Medulla oblongata (tissue), 1 donor: Measurements from ENCODE around the gene KRT17.
"Not testable (repeated sequence)": the region's sequence is repeated elsewhere in the genome, so short reads cannot be mapped to it uniquely, and the experiment has no call there.

Experiments used
- DNase-seq: peaks from one replicate; pipeline ENCODE4 v3.0.0-alpha.2; 2015; ENCODE audit errors: extremely low spot score

Gene KRT17

GRCh38 chr17:41620583-41621434, 3.6 kb downstream of the KRT17 start:
- DNase-seq = no peak

- DNase-seq = not testable (repeated sequence)
These were observed 4.3 kb downstream of the KRT17 start for GRCh38 chr17:41619927-41620582.

GRCh38 chr17:41619036-41619926, 5.1 kb downstream of the KRT17 start:
- DNase-seq = no peak

GRCh38 chr17:41618341-41619035, 5.9 kb downstream of the KRT17 start:
- no peak for DNase-seq

- no peak for DNase-seq
These were observed 6.7 kb downstream of the KRT17 start for GRCh38 chr17:41617698-41618097.

GRCh38 chr17:41617136-41617535, 7.2 kb downstream of the KRT17 start:
- DNase-seq = no peak

GRCh38 chr17:41616486-41616885, 7.9 kb downstream of the KRT17 start:
- DNase-seq = not testable (repeated sequence)

- no peak for DNase-seq
These were observed 8.9 kb downstream of the KRT17 start for GRCh38 chr17:41615454-41615853.

GRCh38 chr17:41614767-41615166, 9.6 kb downstream of the KRT17 start:
- DNase-seq = not testable (repeated sequence)

GRCh38 chr17:41614098-41614497, 10.3 kb downstream of the KRT17 start:
- DNase-seq = no peak

GRCh38 chr17:41613277-41614082, 10.9 kb downstream of the KRT17 start:
- no peak for DNase-seq

- not testable (repeated sequence) for DNase-seq
These were observed 11.8 kb downstream of the KRT17 start, which contains the start of gene KRT16 for GRCh38 chr17:41612376-41613160. Gene KRT16 (minus strand): TSS chr17:41612767. CDS start chr17:41612688, 79 bp downstream.

- no peak for DNase-seq
These were observed 13.3 kb downstream of the KRT17 start for GRCh38 chr17:41610965-41611640.

GRCh38 chr17:41610061-41610517, 14.3 kb downstream of the KRT17 start:
- not testable (repeated sequence) for DNase-seq

- DNase-seq = not testable (repeated sequence)
These were observed 17.4 kb downstream of the KRT17 start for GRCh38 chr17:41606930-41607329.

GRCh38 chr17:41602524-41602923, 21.9 kb downstream of the KRT17 start:
- DNase-seq = peak; percentile 31

GRCh38 chr17:41600318-41600717, 24.1 kb downstream of the KRT17 start:
- no peak for DNase-seq

GRCh38 chr17:41599680-41600079, 24.7 kb downstream of the KRT17 start:
- DNase-seq = no peak

GRCh38 chr17:41595585-41595984, 28.8 kb downstream of the KRT17 start:
- DNase-seq = no peak
